Measurements from ENCODE around the gene GGA1.
A peak's percentile ranks its signal among the peaks of the same experiment; 100 is the strongest.

DNA sequence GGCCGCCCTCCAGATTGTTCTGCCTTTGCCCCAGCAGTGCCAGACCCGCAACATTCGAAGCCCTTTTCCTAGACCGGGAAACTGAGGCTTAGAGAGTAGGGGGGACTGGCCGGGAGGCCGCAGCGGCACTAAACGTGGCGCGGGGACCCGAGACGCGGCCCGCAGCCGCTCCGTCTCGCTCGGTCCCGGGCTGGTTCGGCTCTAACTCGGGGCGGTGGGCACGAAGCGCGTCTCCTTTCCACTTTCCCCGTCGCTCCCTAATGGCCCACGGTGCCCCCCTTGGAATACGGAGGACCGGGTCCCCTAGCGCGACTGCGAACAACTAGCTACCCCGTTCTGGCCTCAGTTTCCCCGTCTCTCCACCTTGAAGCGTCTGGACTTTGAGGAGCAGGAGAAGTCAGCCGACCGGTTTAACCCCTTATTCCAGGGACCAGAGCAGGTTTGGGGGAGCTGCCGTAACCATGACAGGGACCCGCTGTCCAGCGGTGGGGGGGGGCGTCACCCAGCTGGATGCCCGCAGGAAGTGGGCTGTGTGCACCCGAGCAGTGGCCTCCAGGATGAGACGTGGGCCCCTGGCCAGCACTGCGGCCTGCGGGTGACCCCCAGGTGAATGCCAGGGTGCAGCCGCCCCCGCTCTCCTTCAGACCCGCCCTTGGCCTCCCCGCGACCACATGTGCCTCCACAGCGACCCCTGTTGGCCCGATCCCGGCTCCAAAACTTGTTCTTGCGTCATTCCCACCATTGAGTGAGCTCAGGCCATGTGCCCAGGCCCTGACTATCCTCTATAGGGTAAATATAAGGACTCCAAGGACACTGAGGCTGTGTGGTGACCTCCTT, 47.2 kb upstream of the GGA1 start:
- TF ChIP-seq, protein P1, sequence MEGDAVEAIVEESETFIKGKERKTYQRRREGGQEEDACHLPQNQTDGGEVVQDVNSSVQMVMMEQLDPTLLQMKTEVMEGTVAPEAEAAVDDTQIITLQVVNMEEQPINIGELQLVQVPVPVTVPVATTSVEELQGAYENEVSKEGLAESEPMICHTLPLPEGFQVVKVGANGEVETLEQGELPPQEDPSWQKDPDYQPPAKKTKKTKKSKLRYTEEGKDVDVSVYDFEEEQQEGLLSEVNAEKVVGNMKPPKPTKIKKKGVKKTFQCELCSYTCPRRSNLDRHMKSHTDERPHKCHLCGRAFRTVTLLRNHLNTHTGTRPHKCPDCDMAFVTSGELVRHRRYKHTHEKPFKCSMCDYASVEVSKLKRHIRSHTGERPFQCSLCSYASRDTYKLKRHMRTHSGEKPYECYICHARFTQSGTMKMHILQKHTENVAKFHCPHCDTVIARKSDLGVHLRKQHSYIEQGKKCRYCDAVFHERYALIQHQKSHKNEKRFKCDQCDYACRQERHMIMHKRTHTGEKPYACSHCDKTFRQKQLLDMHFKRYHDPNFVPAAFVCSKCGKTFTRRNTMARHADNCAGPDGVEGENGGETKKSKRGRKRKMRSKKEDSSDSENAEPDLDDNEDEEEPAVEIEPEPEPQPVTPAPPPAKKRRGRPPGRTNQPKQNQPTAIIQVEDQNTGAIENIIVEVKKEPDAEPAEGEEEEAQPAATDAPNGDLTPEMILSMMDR (IDR thresholded peaks at IDR 0.05; ENCODE audit: insufficient read depth, low read depth, low read length) = peak; percentile 69
- TF ChIP-seq EZH2 (IDR thresholded peaks at IDR 0.05; ENCODE audit: insufficient read depth, low read length) = no peak

All from astrocyte (in vitro differentiated cells and primary cell).